LNCaP clone FGC (cell line): Measurements from ENCODE around the gene USP22.
A peak's percentile ranks its signal among the peaks of the same experiment; 100 is the strongest.

Source experiments
- DNase-seq: peaks from one replicate; pipeline ENCODE4 v3.0.0-alpha.2; 2011; ENCODE audit warnings: low read depth
- H3K4me3 ChIP-seq: 2 replicates; pipeline ENCODE4 v1.5.1; 2011; ENCODE audit warnings: mild to moderate bottlenecking, low read depth, low read length, control low read depth
- TF ChIP-seq, protein P1 (sequence below): IDR thresholded peaks from 2 replicates; pipeline ENCODE4 v1.5.1; 2012; ENCODE audit warnings: mild to moderate bottlenecking; ENCODE audit not compliant: control insufficient read depth, insufficient read depth; ENCODE audit errors: extremely low read depth

The USP22 gene

DNA sequence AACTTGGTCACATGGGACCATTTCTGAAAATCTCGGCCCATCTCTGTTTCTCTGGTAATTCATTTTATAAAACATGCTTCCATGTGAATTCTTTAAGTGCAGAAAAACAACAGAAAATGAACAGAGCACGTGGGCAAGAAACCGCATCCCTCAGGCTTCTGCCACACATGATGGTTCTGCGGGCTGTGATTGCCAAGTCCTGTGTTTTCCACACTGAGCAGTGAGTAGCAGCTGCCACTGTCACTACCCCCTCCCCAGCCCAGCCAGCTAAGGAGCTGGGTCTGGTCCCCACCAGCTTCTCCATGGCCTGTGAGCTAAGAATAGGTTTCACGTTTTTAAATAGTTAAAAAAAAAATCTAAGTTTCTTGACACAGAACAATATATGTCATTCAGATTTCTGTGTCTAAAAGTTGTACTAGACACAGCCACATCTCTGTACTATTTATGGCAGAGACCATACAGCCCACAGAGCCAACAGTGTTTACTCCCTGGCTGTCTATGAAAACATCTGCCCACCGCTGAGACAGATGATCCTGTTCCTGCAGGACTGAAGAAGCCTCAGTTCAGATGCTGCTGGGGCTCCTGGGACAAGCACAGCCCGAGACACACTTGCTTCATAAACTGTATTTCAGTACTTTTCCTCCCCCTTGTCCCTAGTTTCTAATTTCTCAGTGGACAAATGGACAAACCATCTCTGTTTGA, 41.5 kb downstream of the USP22 start:
- H3K4me3 ChIP-seq, result no peak overlapping the region
- TF ChIP-seq, protein P1, sequence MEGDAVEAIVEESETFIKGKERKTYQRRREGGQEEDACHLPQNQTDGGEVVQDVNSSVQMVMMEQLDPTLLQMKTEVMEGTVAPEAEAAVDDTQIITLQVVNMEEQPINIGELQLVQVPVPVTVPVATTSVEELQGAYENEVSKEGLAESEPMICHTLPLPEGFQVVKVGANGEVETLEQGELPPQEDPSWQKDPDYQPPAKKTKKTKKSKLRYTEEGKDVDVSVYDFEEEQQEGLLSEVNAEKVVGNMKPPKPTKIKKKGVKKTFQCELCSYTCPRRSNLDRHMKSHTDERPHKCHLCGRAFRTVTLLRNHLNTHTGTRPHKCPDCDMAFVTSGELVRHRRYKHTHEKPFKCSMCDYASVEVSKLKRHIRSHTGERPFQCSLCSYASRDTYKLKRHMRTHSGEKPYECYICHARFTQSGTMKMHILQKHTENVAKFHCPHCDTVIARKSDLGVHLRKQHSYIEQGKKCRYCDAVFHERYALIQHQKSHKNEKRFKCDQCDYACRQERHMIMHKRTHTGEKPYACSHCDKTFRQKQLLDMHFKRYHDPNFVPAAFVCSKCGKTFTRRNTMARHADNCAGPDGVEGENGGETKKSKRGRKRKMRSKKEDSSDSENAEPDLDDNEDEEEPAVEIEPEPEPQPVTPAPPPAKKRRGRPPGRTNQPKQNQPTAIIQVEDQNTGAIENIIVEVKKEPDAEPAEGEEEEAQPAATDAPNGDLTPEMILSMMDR, result no peak
- no peak for DNase-seq

DNA sequence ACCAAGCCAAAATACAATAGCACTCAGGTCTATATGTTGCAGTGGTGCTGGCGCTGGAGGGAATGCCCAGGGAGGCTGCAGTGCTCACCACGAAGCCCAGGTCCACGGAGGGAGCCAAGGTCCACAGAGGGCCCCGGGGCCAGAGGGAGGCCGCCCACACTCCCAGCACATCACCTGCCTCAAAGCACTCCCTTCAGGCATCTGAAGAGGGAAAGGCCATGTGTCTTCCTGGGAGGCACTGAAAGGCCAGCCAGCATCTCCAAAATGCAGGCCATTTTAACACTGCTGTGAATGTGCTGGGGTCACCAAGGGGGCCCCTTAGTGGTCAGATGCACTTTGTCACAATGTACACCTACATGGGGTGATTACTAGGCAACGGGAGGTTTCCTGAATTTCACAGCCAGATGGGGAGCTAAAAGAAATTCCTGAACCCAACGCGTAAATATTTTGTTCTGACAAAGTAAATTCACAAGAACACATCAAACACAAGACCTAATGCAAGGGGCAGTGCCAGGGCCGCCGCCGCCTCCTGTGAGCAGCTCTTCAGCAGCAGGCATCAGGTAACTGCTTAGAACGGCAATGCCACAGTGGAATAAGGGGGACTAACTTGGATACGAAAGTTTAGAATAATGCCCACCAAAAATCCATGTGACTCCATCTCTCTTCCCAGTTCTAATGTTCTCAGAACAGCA, 42.8 kb downstream of the USP22 start:
- TF ChIP-seq, protein P1, result 0 out of 2 replicates have a peak, but pooled peaks have one; percentile 15

DNA sequence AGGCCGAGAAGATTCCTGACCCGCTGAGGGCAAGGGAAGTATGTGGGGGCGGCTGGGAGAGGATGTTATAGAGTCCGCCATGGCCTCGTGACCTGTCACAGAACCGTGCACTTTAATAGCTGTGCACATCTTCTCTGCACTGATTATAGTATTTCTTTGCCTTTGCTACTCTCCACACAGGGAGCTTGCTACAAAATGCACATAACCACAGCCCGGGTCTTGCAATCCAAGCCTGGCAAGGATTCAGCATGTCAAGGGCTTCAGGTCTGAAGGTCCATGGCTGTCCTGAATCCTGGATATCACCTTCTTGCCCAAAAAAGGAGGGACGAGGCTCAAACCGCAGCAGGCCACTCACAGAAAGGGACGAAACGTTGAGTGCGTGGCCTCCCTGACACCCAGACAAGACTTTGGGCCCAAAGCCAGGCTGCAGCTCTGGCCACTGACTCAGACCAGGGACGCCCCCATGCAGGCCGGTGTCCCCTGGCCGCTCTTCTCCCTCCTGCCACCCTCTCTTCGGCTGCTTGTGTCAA, 43.7 kb downstream of the USP22 start:
- DNase-seq, result no peak
- TF ChIP-seq, protein P1, result no peak

More for the DNA sequence above, 42.8 kb downstream of the USP22 start:
- DNase-seq, result peak; percentile 78
- 0 out of 2 replicates have a peak overlapping the region, but pooled peaks have one; percentile 5 for H3K4me3 ChIP-seq

DNA sequence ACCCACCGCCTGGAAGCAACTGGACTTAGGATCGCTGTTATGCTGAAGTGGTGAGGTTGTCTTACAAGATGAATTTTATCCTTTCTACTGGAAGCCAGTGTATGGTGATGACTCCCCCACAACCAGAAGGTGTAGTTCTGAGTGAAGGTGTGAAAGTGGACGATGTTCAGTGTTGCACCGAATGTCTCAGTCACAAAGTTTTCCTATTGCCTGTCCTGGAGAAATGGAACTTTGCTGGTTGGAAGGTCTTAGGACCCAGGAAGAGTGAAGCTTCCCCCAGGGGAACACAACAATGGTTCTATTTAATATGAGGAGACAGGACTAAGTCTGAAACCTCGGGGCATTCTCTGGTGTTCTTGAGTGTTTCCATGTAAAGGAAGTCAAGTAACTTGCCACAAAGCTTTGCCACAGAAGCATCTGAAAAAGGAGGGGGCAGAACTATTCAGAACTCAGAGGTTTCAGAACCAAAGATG, 44.2 kb downstream of the USP22 start:
- no peak for DNase-seq
- TF ChIP-seq, protein P1, result no peak

More for the DNA sequence above, 43.7 kb downstream of the USP22 start:
- no peak overlapping the region for H3K4me3 ChIP-seq

DNA sequence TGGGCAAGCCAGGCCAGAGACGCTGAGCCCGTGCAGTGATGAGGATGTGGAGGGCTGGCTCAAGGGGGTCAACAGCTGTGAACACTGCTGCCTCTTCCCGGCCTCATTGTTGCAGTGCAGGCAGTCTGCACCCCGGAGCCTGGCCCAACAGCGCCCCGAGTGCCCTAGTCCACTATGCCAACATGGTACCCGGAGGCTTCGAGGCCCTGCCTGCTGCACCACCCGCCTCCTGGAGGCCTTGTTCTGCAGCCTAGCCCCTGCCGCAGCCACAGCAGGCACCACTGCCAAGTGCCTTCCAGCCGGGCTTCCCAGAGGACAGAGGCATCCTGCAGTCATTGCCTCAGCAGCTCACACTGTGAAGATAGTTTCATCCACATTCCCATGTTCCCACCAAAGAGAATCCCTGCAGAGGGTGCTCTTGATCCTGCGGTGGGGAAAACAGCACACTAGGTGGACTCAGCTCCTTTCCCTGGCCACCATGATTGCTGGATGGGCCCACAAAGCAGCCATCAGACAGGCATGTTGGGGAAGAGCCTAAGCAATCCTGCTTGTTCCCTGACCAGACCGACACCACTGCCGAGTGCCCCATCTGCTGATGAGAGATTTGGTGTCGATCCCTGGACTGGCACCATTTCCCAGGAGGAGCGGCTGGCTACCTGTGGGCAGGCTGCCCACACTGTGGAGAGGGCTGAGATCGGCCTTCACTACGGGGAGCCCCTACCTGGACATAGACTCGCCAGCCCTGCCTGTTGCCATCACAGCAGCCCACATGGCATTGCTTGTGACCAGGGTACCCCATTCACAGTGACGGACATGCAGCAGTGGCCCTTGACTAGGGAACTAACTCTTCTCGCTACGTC, 44.9 kb downstream of the USP22 start:
- TF ChIP-seq, protein P1, result no peak
- H3K4me3 ChIP-seq, result no peak overlapping the region
- DNase-seq, result no peak

More for the DNA sequence above, 44.2 kb downstream of the USP22 start:
- H3K4me3 ChIP-seq, result no peak overlapping the region
